Activated CD8-positive, alpha-beta T cell treated with anti-CD3 and anti-CD28 coated beads for 36 hours (primary cell): ENCODE results near the gene FAM180A. TPM values are rescaled to one million over a fixed set of nuclear protein-coding genes. Genes with fewer than 3 reads are reported as not detected.
A peak's percentile ranks its signal among the peaks of the same experiment; 100 is the strongest.
"Not testable (repeated sequence)": the region's sequence is repeated elsewhere in the genome, so short reads cannot be mapped to it uniquely, and the experiment has no call there.

Source experiments
- ATAC-seq: fragments of 200-7000 bp; cut with Tn5 transposase; one replicate; pipeline ENCODE4 v1.10.0; 2021; ENCODE audit warnings: mild to moderate bottlenecking, moderate library complexity
- CTCF ChIA-PET: fragments of 350-600 bp; sonication (Branson Sonifier 250); formaldehyde crosslinking; loops from one replicate; lab custom pipeline; 2021; ENCODE audit warnings: antibody characterized with exemption; lab: Charles Lee
- POLR2A ChIA-PET: fragments of 350-600 bp; sonication (Branson Sonifier 250); formaldehyde crosslinking; loops from one replicate; lab custom pipeline; 2021; ENCODE audit warnings: antibody characterized with exemption; lab: Charles Lee
- DNase-seq: peaks from one replicate; pipeline ENCODE4 v3.0.0-alpha.2; 2020
- H3K27ac Mint-ChIP-seq: one replicate; pipeline ENCODE4 v1.8.0; 2021; ENCODE audit warnings: mild to moderate bottlenecking, mixed read lengths
- H3K27me3 Mint-ChIP-seq: one replicate; pipeline ENCODE4 v1.8.0; 2021; ENCODE audit warnings: mixed read lengths
- H3K36me3 Mint-ChIP-seq: one replicate; pipeline ENCODE4 v1.8.0; 2021; ENCODE audit warnings: low read depth, mixed read lengths
- H3K4me1 Mint-ChIP-seq: one replicate; pipeline ENCODE4 v1.8.0; 2021; ENCODE audit warnings: low read depth, mixed read lengths
- H3K4me3 Mint-ChIP-seq: one replicate; pipeline ENCODE4 v1.8.0; 2021; ENCODE audit warnings: mild to moderate bottlenecking, moderate library complexity, mixed read lengths
- H3K9me3 Mint-ChIP-seq: one replicate; pipeline ENCODE4 v1.8.0; 2021; ENCODE audit warnings: mixed read lengths
- CTCF ChIP-seq: fragments of 200-600 bp; IDR thresholded peaks from one replicate; pipeline ENCODE4 v1.8.0; 2022; ENCODE audit warnings: antibody characterized with exemption, mild to moderate bottlenecking
- intact Hi-C: fragments of 100-400 bp; cut with micrococcal nuclease; formaldehyde crosslinking; loops from one replicate; pipeline ENCODE4 v1.10.0; 2022
- total RNA-seq, 2 experiments: library from RNA; stranded (reverse); gene quantifications; one replicate each; pipeline ENCODE4 v1.2.3, GENCODE V29; 2021

Gene FAM180A
- total RNA-seq, 2 experiments from 2014 or later: not detected

GRCh38 chr7:135706038-135706742, 42.4 kb downstream of the FAM180A start:
- ATAC-seq (no peak), DNase-seq (no peak)
- H3K27me3 Mint-ChIP-seq: no peaks in the 10 kb centered on the region
- intact Hi-C loops: no loop called here
- TF ChIP-seq CTCF: no peak
- no peak overlapping the region for H3K4me3 Mint-ChIP-seq
- H3K36me3 Mint-ChIP-seq: no peaks in the 10 kb centered on the region
- H3K27ac Mint-ChIP-seq: no peak overlapping the region
- POLR2A ChIA-PET: no interaction called here
- no peaks in the 10 kb centered on the region for H3K4me1 Mint-ChIP-seq
- H3K9me3 Mint-ChIP-seq: no peaks in the 10 kb centered on the region
- CTCF ChIA-PET: no interaction called here

- no peaks in the 10 kb centered on the region for H3K36me3 Mint-ChIP-seq
- H3K4me1 Mint-ChIP-seq: no peaks in the 10 kb centered on the region
- no peak for ATAC-seq
- no peak for TF ChIP-seq CTCF
- no peak for DNase-seq
- H3K4me3 Mint-ChIP-seq: no peak overlapping the region
- ChIA-PET POLR2A (no interaction called here), CTCF (interaction anchor here (0.5 to 1.0 kb wide), 3 partner anchors 24 to 58 kb away, joined by 3 to 4 read pairs (median 4); partner anchors contain the start of gene SLC13A4)
- H3K9me3 Mint-ChIP-seq: no peaks in the 10 kb centered on the region
- no peaks in the 10 kb centered on the region for H3K27me3 Mint-ChIP-seq
- intact Hi-C loops: no loop called here
- no peak overlapping the region for H3K27ac Mint-ChIP-seq
Observed at GRCh38 chr7:135704698-135705097, 43.9 kb downstream of the FAM180A start.

GRCh38 chr7:135704074-135704473, 44.5 kb downstream of the FAM180A start:
- no peak overlapping the region for H3K4me3 Mint-ChIP-seq
- intact Hi-C loops: no loop called here
- H3K27ac Mint-ChIP-seq: no peak overlapping the region
- H3K36me3 Mint-ChIP-seq: no peaks in the 10 kb centered on the region
- peak; percentile 34 for TF ChIP-seq CTCF
- ChIA-PET POLR2A (no interaction called here), CTCF (interaction anchor here (0.5 to 1.0 kb wide), 3 partner anchors 24 to 58 kb away, joined by 3 to 4 read pairs (median 4); partner anchors contain the start of gene SLC13A4)
- H3K27me3 Mint-ChIP-seq: no peaks in the 10 kb centered on the region
- peak; percentile 30 for DNase-seq
- ATAC-seq: peak; percentile 27
- H3K4me1 Mint-ChIP-seq: no peaks in the 10 kb centered on the region
- H3K9me3 Mint-ChIP-seq: no peaks in the 10 kb centered on the region

- ChIA-PET CTCF (interaction anchor here (2.8 kb wide), 1 partner anchor 13 kb away, joined by 9 read pairs; no protein-coding TSS in a partner anchor), POLR2A (no interaction called here)
- no peaks in the 10 kb centered on the region for H3K9me3 Mint-ChIP-seq
- H3K4me3 Mint-ChIP-seq: no peak overlapping the region
- H3K36me3 Mint-ChIP-seq: no peaks in the 10 kb centered on the region
- DNase-seq: no peak
- intact Hi-C loops: no loop called here
- H3K27me3 Mint-ChIP-seq: no peaks in the 10 kb centered on the region
- TF ChIP-seq CTCF: no peak
- H3K27ac Mint-ChIP-seq: no peak overlapping the region
- ATAC-seq: no peak
- no peaks in the 10 kb centered on the region for H3K4me1 Mint-ChIP-seq
Observed at GRCh38 chr7:135697276-135698049, 51.1 kb downstream of the FAM180A start.

GRCh38 chr7:135693558-135693957, 55.1 kb downstream of the FAM180A start:
- no peak for TF ChIP-seq CTCF
- Mint-ChIP-seq H3K36me3 (no peaks in the 10 kb centered on the region), H3K27me3 (no peaks in the 10 kb centered on the region), H3K27ac (no peak overlapping the region), H3K9me3 (no peaks in the 10 kb centered on the region), H3K4me1 (no peaks in the 10 kb centered on the region), H3K4me3 (no peak overlapping the region)
- DNase-seq (no peak), ATAC-seq (no peak)
- ChIA-PET CTCF (no interaction called here), POLR2A (no interaction called here)
- intact Hi-C loops: no loop called here

GRCh38 chr7:135692606-135693005, 56.0 kb downstream of the FAM180A start:
- H3K4me1 Mint-ChIP-seq, H3K9me3 Mint-ChIP-seq, ATAC-seq, H3K27ac Mint-ChIP-seq, H3K27me3 Mint-ChIP-seq, H3K4me3 Mint-ChIP-seq, intact Hi-C loops, DNase-seq, H3K36me3 Mint-ChIP-seq, CTCF ChIA-PET, POLR2A ChIA-PET: not testable (repeated sequence)
